Stomach (tissue), 4 donors: ENCODE data around the gene EYA3.

Source experiments
- CTCF ChIP-seq, 7 experiments: fragments of 450-650 bp in 4 of 7; fragments of 200-600 bp in 3 of 7; sonication (generic) in 3 of 7; IDR thresholded peaks; one replicate each; pipeline ENCODE4 v1.5.1; 2016 to 2019; ENCODE audit warnings: antibody characterized with exemption in 7 of 7, control low read depth in 2 of 7, mild to moderate bottlenecking in 1 of 7
- EP300 ChIP-seq: sonication (generic); formaldehyde crosslinking; IDR thresholded peaks from one replicate; pipeline ENCODE4 v1.6.1; 2017; ENCODE audit warnings: antibody characterized with exemption
- POLR2A ChIP-seq, 4 donors: fragments of 450-650 bp; IDR thresholded peaks; one replicate each; pipeline ENCODE4 v1.6.1; 2016; ENCODE audit warnings: antibody characterized with exemption in 4 of 4, control low read depth in 2 of 4, mild to moderate bottlenecking in 1 of 4, moderate library complexity in 1 of 4
- POLR2AphosphoS5 ChIP-seq, 3 donors: sonication (generic); formaldehyde crosslinking; IDR thresholded peaks; one replicate each; pipeline ENCODE4 v1.6.1; 2016; ENCODE audit warnings: antibody characterized with exemption in 3 of 3

DNA sequence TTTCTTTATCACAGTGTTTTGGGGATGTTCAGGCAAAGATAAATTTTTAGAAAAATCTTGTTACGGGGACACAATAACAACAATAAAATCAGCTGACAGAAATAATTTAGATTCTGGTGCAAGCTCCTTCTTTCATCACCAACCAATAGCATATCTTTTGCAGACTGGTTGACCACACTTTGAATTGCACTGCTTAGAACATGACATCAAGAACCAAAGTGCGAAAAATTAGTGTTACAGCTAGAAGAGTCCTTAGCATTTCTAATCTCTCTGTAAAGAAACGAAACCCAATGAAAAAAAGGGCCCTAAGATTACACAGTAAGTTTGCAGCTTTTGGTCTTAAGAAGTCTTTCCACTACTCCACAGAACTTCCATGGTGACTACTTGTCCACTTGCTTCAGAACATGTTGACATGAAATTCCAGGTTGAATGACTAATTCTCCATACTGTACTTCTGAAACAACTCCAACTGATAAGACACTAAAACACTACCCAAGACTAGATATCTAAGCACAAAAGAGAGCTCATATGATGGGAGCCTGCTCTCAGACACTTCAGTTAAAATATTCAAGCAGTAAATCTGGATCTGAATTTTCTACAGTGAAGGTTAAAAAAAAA lies 97.4 kb downstream of the EYA3 start:
- TF ChIP-seq POLR2A (IDR thresholded peaks at IDR 0.05) (no peak), CTCF (IDR thresholded peaks at IDR 0.05) (no peak), POLR2AphosphoS5 (IDR thresholded peaks at IDR 0.05) (no peak), EP300 (no peak)
